ENCODE data around the gene LYZ. TPM values are rescaled to one million over a fixed set of nuclear protein-coding genes. Genes with fewer than 3 reads are reported as not detected.

LYZ gene
- total and polyA plus RNA-seq, 9 donors: 11.3 to 80.7 (median 34.2) TPM

DNA sequence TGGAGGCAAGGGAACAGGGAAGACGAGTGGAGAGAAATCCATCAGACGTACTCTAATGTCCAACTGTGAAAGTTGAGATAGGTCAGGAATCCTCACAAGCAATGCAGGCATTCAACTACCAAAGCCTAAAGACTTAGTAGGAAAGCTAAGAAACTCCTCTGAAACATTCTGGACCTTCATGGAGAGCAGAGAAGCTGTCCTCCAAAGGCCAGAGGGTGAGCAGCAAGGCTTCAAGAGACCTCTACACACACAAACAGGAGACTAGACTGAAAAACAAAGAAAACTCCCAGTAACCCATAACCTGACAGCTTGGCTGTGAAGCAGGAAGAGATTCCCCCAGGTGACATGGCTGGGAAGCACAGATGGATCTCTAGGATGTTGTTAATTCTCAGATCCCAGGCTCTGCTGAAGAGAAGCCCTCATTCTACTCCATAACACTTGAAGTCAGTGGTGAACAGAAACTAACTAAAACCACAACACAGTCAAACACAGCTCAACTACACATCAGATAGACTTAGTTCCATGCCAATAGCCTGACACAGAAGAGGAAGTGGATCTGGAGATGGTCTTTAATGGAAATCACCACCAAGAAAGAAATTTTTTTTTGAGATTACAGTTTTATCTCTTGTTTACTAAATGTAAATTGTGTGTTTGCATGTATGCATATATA lies 23.2 kb upstream of the LYZ start:
- DNase-seq: no peak
- H3K4me3 ChIP-seq (ENCODE audit: low read length): no peak overlapping the region
- H3K36me3 ChIP-seq (ENCODE audit: control insufficient read depth, insufficient read depth, low read length): no peaks in the 10 kb centered on the region
- no peaks in the 10 kb centered on the region for H3K9me3 ChIP-seq (replicated peaks; ENCODE audit: control insufficient read depth, low read depth, low read length)
- no CpG with 5 or more reads among the region's 2 CpGs for WGBS (ENCODE audit: insufficient coverage)
- no peak overlapping the region for H3K27ac ChIP-seq (ENCODE audit: low read length)
- H3K27me3 ChIP-seq (ENCODE audit: control insufficient read depth, insufficient read depth, low read length): peaks cover 9% of the 10 kb centered on the region
- no peaks in the 10 kb centered on the region for H3K4me1 ChIP-seq (ENCODE audit: control insufficient read depth, insufficient read depth, low read length)

GRCh38 chr12:69328426-69328825 lies 19.8 kb upstream of the LYZ start:
- Histone ChIP-seq H3K4me3 (ENCODE audit: low read length) (no peak overlapping the region), H3K9me3 (replicated peaks; ENCODE audit: control insufficient read depth, low read depth, low read length) (no peaks in the 10 kb centered on the region), H3K27me3 (ENCODE audit: control insufficient read depth, insufficient read depth, low read length) (peaks cover 24% of the 10 kb centered on the region), H3K4me1 (ENCODE audit: control insufficient read depth, insufficient read depth, low read length) (no peaks in the 10 kb centered on the region), H3K27ac (ENCODE audit: low read length) (no peak overlapping the region), H3K36me3 (ENCODE audit: control insufficient read depth, insufficient read depth, low read length) (no peaks in the 10 kb centered on the region)
- DNase-seq: no peak
- no CpG with 5 or more reads among the region's 3 CpGs for WGBS (ENCODE audit: insufficient coverage)

GRCh38 chr12:69329669-69330428 lies 18.3 kb upstream of the LYZ start:
- WGBS (ENCODE audit: insufficient coverage): no CpG with 5 or more reads among the region's 8 CpGs
- Histone ChIP-seq H3K27me3 (ENCODE audit: control insufficient read depth, insufficient read depth, low read length) (peaks cover 24% of the 10 kb centered on the region), H3K9me3 (replicated peaks; ENCODE audit: control insufficient read depth, low read depth, low read length) (no peaks in the 10 kb centered on the region), H3K27ac (ENCODE audit: low read length) (no peak overlapping the region), H3K36me3 (ENCODE audit: control insufficient read depth, insufficient read depth, low read length) (no peaks in the 10 kb centered on the region), H3K4me1 (ENCODE audit: control insufficient read depth, insufficient read depth, low read length) (no peaks in the 10 kb centered on the region), H3K4me3 (ENCODE audit: low read length) (no peak overlapping the region)
- no peak for DNase-seq

DNA sequence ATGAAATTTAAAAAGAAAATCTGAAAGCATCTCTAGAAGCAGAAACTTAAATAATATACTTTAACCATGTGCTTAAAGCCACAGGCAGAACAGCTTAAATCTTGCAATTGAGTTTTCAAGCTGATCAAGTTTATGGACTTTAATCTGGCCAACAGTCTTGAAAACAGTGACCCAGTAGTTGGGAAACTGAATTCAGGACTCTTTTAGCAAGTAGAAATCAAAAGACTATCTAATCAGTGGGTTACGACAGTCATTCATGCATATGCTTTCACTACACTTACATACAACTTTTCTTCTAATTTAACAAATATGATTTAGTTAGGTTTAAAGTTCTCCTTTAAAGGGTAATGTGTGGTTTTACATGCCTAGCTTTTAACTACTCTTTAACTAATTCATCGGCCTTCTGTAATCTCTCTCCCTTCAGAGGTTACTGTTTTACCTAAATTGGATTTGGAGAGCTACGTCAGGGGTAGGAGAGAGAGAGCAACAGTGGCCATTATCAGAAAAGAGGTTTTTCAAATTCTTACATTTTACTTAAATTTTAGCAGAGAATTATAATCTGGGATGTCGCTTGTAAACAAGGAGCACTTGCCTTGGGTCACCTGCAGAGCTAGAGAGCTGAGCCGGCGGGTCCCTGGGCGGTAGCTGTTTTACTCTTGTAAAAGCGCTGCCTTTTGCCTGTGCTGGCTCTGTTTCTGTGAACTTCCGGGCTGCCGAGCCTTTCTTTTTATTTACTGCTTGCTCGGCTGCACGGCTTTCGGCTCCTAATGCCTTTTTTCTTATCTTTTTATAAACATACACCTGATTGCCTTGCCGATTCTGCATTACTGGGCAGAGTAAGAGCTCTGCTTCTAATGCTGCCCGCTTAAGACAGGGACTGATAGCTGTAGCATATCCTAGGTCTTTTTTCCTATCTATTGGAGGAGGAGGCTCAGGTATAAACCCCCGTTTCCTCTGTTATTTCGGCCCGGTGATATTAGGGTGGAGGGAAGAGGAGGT lies 17.4 kb upstream of the LYZ start:
- Histone ChIP-seq H3K4me3 (ENCODE audit: low read length) (peak overlapping the region; percentile 25), H3K36me3 (ENCODE audit: control insufficient read depth, insufficient read depth, low read length) (no peaks in the 10 kb centered on the region), H3K9me3 (replicated peaks; ENCODE audit: control insufficient read depth, low read depth, low read length) (no peaks in the 10 kb centered on the region), H3K27ac (ENCODE audit: low read length) (no peak overlapping the region), H3K4me1 (ENCODE audit: control insufficient read depth, insufficient read depth, low read length) (no peaks in the 10 kb centered on the region), H3K27me3 (ENCODE audit: control insufficient read depth, insufficient read depth, low read length) (peaks cover 24% of the 10 kb centered on the region)
- peak; percentile 16 for DNase-seq
- 1% methylated on average over 7 of the region's 18 CpGs for WGBS (ENCODE audit: insufficient coverage)

- DNase-seq: no peak
- Histone ChIP-seq H3K4me1 (ENCODE audit: control insufficient read depth, insufficient read depth, low read length) (no peaks in the 10 kb centered on the region), H3K27ac (ENCODE audit: low read length) (no peak overlapping the region), H3K9me3 (replicated peaks; ENCODE audit: control insufficient read depth, low read depth, low read length) (no peaks in the 10 kb centered on the region), H3K36me3 (ENCODE audit: control insufficient read depth, insufficient read depth, low read length) (no peaks in the 10 kb centered on the region), H3K27me3 (ENCODE audit: control insufficient read depth, insufficient read depth, low read length) (peaks cover 24% of the 10 kb centered on the region), H3K4me3 (ENCODE audit: low read length) (peak overlapping the region; percentile 25)
- WGBS (ENCODE audit: insufficient coverage): 10% methylated on average over 4 of the region's 7 CpGs
These were observed 16.7 kb upstream of the LYZ start for GRCh38 chr12:69331519-69331908.

- H3K4me3 ChIP-seq (ENCODE audit: low read length): no peak overlapping the region
- H3K27ac ChIP-seq (ENCODE audit: low read length): no peak overlapping the region
- peaks cover 24% of the 10 kb centered on the region for H3K27me3 ChIP-seq (ENCODE audit: control insufficient read depth, insufficient read depth, low read length)
- H3K36me3 ChIP-seq (ENCODE audit: control insufficient read depth, insufficient read depth, low read length): no peaks in the 10 kb centered on the region
- WGBS (ENCODE audit: insufficient coverage): 26% methylated on average over 17 of the region's 20 CpGs
- H3K9me3 ChIP-seq (replicated peaks; ENCODE audit: control insufficient read depth, low read depth, low read length): no peaks in the 10 kb centered on the region
- DNase-seq: no peak
- H3K4me1 ChIP-seq (ENCODE audit: control insufficient read depth, insufficient read depth, low read length): no peaks in the 10 kb centered on the region
These were observed 16.1 kb upstream of the LYZ start for GRCh38 chr12:69331909-69332684.

GRCh38 chr12:69332815-69333358 lies 15.3 kb upstream of the LYZ start:
- Histone ChIP-seq H3K27me3 (ENCODE audit: control insufficient read depth, insufficient read depth, low read length) (peaks cover 24% of the 10 kb centered on the region), H3K4me3 (ENCODE audit: low read length) (no peak overlapping the region), H3K27ac (ENCODE audit: low read length) (no peak overlapping the region), H3K4me1 (ENCODE audit: control insufficient read depth, insufficient read depth, low read length) (no peaks in the 10 kb centered on the region), H3K9me3 (replicated peaks; ENCODE audit: control insufficient read depth, low read depth, low read length) (no peaks in the 10 kb centered on the region), H3K36me3 (ENCODE audit: control insufficient read depth, insufficient read depth, low read length) (no peaks in the 10 kb centered on the region)
- DNase-seq: no peak
- WGBS (ENCODE audit: insufficient coverage): 81% methylated on average over 4 of the region's 6 CpGs

DNA sequence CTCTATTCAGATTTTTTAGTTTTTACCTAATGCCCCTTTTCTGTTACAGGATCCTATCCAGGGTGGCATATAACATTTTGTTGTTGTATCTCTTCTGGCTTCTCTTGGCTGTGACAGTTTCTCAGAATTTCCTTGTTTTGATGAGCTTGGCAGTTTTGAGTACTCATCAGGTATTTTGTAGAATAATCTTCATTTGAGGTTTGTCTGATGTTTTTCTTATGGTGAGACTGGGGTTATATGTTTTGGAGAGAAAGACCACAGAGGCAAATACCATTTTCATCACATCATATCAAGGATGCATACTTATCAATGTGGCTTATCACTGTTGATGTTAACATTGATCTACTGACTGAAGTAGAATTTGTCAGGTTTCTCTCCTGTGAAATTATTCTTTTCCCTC lies 14.0 kb upstream of the LYZ start:
- Histone ChIP-seq H3K27ac (ENCODE audit: low read length) (no peak overlapping the region), H3K4me3 (ENCODE audit: low read length) (no peak overlapping the region), H3K36me3 (ENCODE audit: control insufficient read depth, insufficient read depth, low read length) (no peaks in the 10 kb centered on the region), H3K4me1 (ENCODE audit: control insufficient read depth, insufficient read depth, low read length) (no peaks in the 10 kb centered on the region), H3K27me3 (ENCODE audit: control insufficient read depth, insufficient read depth, low read length) (peaks cover 19% of the 10 kb centered on the region), H3K9me3 (replicated peaks; ENCODE audit: control insufficient read depth, low read depth, low read length) (no peaks in the 10 kb centered on the region)
- DNase-seq: no peak

DNA sequence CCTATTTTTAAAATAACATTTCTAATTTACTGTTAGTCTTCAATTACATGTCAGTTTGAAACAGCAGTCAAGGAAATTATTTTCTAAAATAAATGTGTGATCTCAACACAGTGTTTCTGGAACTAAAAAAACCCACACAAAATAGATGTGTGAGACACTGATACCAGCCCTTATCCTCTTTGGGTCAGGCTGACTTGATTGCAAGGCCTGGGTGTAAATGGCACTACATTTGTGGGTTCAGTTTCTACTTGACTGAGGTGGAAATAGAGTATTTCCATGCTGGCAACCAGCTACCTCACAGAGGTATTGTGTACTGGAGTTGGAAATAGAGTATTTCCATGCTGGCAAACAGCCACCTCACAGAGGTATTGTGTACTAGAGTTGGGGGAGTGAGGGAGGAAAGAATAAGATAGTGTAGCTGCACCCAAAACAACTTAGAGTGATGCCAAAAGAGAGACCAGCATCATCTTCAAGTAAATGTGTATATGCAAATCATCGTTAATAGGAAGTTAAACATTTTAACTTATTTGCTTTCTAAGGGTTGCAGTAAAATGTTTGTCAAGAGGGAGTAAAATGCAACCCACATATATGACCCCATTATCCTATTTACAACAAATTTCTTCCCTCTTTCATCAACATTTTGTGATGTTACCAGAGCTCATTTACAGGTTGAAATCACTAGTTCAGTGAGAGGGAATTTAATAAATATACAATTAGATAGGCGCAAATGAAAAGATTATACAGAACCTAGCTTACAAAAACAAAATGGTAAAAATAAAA lies 10.7 kb upstream of the LYZ start:
- Histone ChIP-seq H3K36me3 (ENCODE audit: control insufficient read depth, insufficient read depth, low read length) (no peaks in the 10 kb centered on the region), H3K27ac (ENCODE audit: low read length) (no peak overlapping the region), H3K4me3 (ENCODE audit: low read length) (no peak overlapping the region), H3K9me3 (replicated peaks; ENCODE audit: control insufficient read depth, low read depth, low read length) (no peaks in the 10 kb centered on the region), H3K27me3 (ENCODE audit: control insufficient read depth, insufficient read depth, low read length) (no peaks in the 10 kb centered on the region), H3K4me1 (ENCODE audit: control insufficient read depth, insufficient read depth, low read length) (no peaks in the 10 kb centered on the region)
- no CpG with 5 or more reads among the region's 2 CpGs for WGBS (ENCODE audit: insufficient coverage)
- no peak for DNase-seq
